ENCODE measurements around the gene NDUFA7. TPM values are rescaled to one million over a fixed set of nuclear protein-coding genes. Genes with fewer than 3 reads are reported as not detected.

NDUFA7 gene
- total RNA-seq: 8.3 TPM

DNA sequence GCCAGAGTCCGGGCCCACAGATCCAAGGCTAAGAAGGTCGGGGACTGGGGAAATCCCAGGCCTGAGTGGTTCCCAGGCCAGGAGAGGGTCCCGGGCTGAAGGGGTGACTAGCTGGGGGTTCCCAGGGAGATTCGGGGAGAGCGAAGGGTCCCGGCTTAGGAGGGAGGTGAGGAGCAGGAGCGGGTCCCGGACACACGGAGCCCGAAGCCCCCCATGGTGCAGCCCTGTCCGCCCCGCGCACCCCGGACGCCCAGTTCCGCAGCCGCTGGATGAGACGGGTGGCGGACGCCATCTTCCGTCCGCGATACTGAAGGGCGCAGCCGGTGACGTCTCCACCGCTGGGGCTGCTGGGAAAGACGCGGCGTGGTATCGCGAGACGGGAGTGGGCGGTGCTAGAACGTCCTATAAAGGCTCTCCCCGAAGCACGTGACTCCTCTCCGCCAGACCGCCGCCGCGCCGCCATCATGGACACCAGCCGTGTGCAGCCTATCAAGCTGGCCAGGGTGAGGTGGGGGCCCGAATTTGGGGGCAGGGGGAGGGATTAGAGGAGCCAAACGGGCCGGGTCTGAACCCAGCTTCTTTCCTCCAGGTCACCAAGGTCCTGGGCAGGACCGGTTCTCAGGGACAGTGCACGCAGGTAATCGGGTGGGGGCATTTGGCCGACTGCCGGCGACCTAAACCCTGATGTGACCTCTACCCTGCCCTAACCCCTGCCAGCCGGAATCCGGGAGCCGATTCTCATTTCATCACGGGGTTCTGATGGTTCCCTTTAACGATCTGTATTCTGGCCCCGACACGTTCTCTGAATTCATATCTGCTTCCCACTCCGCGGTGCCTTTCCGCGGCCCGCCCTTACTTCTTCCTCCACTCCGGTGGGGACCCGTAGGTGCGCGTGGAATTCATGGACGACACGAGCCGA is at the start of gene NDUFA7, which contains the start of gene RPS28:
TSS of gene NDUFA7 (minus strand) at position 309 of the 919 bp plus-strand sequence. CDS start at position 292, 17 bp downstream.
TSS of gene RPS28 (plus strand) at position 430 of the 919 bp plus-strand sequence. CDS start at position 465, 35 bp downstream.

DNA sequence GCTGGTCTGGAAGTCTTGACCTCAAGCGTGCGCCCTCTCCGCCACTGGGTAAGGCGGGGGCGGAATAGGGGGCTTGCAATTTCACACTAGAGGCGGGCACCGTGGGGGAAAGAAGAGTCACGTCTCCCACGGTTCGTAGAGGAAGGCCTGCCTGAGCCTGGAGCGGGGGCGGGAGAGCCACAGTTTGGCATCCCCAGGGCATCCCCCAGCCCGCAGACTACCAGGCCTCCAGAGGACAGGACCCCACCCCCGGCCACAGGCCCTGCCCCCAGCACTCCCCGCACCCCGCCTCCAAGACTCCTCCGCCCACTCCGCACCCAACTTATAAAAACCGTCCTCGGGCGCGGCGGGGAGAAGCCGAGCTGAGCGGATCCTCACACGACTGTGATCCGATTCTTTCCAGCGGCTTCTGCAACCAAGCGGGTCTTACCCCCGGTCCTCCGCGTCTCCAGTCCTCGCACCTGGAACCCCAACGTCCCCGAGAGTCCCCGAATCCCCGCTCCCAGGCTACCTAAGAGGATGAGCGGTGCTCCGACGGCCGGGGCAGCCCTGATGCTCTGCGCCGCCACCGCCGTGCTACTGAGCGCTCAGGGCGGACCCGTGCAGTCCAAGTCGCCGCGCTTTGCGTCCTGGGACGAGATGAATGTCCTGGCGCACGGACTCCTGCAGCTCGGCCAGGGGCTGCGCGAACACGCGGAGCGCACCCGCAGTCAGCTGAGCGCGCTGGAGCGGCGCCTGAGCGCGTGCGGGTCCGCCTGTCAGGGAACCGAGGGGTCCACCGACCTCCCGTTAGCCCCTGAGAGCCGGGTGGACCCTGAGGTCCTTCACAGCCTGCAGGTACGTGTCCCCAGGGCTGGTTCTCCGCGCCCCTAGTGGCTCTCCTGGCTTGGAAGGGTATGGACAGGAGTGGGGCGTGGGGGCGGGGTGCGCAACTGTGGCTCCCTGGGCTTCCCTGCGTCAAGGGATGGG is 42.9 kb upstream of the NDUFA7 start, which contains the start of gene ANGPTL4:
TSS of gene ANGPTL4 (plus strand) at position 353 of the 969 bp plus-strand sequence. CDS start at position 520, 167 bp downstream.

DNA sequence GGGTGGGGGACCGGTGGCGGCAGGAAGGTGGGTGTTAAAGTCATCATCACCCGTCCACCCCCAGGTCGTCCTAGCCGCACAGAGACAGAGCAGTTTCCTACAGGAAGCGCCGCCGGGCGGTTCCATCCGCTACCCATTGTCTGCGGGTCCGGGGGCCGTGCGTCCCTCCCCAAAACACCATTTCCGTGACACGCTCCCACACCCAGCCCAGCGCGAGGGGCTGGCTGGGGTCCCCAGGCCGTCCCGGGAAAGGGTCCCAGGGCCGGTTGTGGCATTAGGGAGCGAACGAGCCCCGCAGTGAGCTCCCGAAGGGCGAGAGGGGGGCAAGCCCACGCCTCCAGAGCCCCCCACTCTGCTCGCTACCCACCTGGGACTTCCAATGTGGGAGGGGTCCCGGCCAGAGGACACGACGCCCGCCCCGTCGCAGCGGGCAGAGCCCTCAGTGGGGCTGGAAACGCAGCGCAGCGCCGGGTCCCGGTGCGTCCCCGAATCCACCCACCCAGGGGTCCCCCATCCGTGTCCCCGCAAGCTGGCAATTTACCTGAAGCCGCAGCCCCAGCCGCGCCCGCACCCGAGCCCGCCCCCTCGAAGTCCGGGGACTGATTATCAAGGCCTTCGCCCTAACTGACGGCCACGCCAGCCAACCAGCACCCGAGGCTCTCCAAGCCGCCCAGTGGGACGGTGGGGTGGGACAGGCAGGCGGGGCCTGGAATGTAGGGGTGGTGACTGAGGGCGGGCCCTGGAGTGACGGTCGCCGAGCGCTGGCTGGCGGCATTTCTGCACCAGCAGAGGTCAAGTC is 21.7 kb upstream of the NDUFA7 start, which contains the start of gene KANK3:
TSS of gene KANK3 (minus strand) at position 579 of the 799 bp plus-strand sequence. CDS start 5,434 bp downstream, outside the sequence.

DNA sequence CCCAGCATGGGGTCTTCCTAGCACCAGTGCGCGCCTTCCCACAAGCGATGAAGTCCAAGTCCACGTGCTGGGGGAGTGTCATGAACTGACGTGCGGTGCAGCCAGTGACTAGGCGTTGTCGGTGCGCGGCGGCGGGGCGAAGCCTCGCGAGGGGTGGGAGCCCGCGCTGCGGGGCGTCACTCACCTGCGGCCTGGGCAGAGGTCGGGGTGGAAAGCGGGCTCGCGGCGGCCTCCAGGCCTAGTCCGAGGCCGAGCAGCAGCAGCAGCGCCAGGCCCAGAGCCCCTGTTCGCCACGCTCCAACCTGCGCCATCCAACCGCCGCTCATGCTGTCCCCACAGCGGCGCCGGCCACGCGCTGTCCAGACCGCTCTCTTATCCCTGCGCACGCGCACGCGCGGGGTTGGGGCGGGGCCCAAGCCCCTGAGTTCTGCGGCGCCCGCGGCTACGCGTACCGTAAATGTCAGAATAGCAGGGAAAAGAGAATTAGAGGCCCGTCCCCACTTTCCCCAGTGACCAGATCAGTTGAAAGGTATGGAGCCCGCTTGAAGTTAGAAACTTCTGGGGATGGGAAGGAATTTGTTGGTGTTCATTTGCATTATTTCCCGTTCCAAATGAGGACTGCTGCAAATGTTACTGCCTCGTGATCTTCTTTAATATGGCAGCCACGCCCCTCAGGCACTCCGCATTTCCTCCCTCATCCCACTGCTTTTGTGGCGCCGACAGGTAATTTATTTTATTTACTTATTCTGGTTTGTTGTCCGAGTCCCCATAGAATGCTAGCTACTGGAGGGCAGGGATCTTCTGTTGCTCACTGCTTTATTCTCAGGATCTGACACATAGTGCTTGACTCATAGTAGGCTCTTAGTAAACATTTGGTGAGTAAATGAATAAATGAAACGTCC is 13.0 kb downstream of the NDUFA7 start, which contains the start of gene CD320:
TSS of gene CD320 (minus strand) at position 394 of the 902 bp plus-strand sequence. CDS start at position 326, 68 bp downstream.

Other genes starting within 250 kb of the NDUFA7 start
- gene FBN3, start 171.8 kb downstream of the NDUFA7 start, total RNA-seq: 22.1 TPM
- gene CERS4, start 112.0 kb downstream of the NDUFA7 start, total RNA-seq: 55.6 TPM
- 19.1 TPM for gene CD320, start 13.0 kb downstream of the NDUFA7 start, total RNA-seq
- 104 TPM for gene RPS28, start 121 bp upstream of the NDUFA7 start, total RNA-seq
- 6.0 TPM for gene KANK3, start 21.9 kb upstream of the NDUFA7 start, total RNA-seq
- gene ANGPTL4, start 42.8 kb upstream of the NDUFA7 start, total RNA-seq: 1.6 TPM
- gene RAB11B, start 69.0 kb upstream of the NDUFA7 start, total RNA-seq: 122 TPM
- 87.0 TPM for gene MARCHF2, start 91.9 kb upstream of the NDUFA7 start, total RNA-seq
- gene HNRNPM, start 123.6 kb upstream of the NDUFA7 start, total RNA-seq: 74.3 TPM
- gene PRAM1, start 181.3 kb upstream of the NDUFA7 start, total RNA-seq: under 0.01 TPM
- 3.7 TPM for gene ZNF414, start 192.8 kb upstream of the NDUFA7 start, total RNA-seq

All from diencephalon (tissue), 1 donor.